GM21737 (cell line): Measurements from ENCODE around the gene TMEM18.
"Not testable (repeated sequence)": the region's sequence is repeated elsewhere in the genome, so short reads cannot be mapped to it uniquely, and the experiment has no call there.

Source experiments
- ATAC-seq: cut with Tn5 transposase; IDR thresholded peaks from one replicate; pipeline ENCODE4 v1.9.1; 2021; ENCODE audit warnings: mild to moderate bottlenecking, moderate library complexity; ENCODE audit not compliant: unreplicated experiment

Gene TMEM18

GRCh38 chr2:677056-677958 lies at the start of gene TMEM18:
Gene TMEM18, minus strand, starts transcription at chr2:677406. Its CDS starts 61 bp downstream, at chr2:677345.
- ATAC-seq: peak; percentile 48

- peak; percentile 75 for ATAC-seq
Measured at GRCh38 chr2:726169-726568, 49.0 kb upstream of the TMEM18 start.

GRCh38 chr2:725468-725867 lies 48.3 kb upstream of the TMEM18 start:
- no peak for ATAC-seq

GRCh38 chr2:723761-724160 lies 46.6 kb upstream of the TMEM18 start:
- ATAC-seq: no peak

GRCh38 chr2:720842-721241 lies 43.6 kb upstream of the TMEM18 start:
- no peak for ATAC-seq

- no peak for ATAC-seq
Measured at GRCh38 chr2:719734-720133, 42.5 kb upstream of the TMEM18 start.

- ATAC-seq: no peak
Measured at GRCh38 chr2:719191-719590, 42.0 kb upstream of the TMEM18 start.

- ATAC-seq: no peak
Measured at GRCh38 chr2:717661-718060, 40.5 kb upstream of the TMEM18 start.

GRCh38 chr2:715854-716560 lies 38.8 kb upstream of the TMEM18 start:
- no peak for ATAC-seq

GRCh38 chr2:715038-715437 lies 37.8 kb upstream of the TMEM18 start:
- ATAC-seq: no peak

GRCh38 chr2:714005-714741 lies 37.0 kb upstream of the TMEM18 start:
- peak; percentile 96 for ATAC-seq

- no peak for ATAC-seq
Measured at GRCh38 chr2:710867-711665, 33.9 kb upstream of the TMEM18 start.

- no peak for ATAC-seq
Measured at GRCh38 chr2:709138-709765, 32.0 kb upstream of the TMEM18 start.

GRCh38 chr2:708667-709066 lies 31.5 kb upstream of the TMEM18 start:
- ATAC-seq: no peak

- ATAC-seq: peak; percentile 94
Measured at GRCh38 chr2:705971-706511, 28.8 kb upstream of the TMEM18 start.

GRCh38 chr2:702765-703164 lies 25.6 kb upstream of the TMEM18 start:
- ATAC-seq: not testable (repeated sequence)

GRCh38 chr2:696999-697627 lies 19.9 kb upstream of the TMEM18 start:
- ATAC-seq: no peak

GRCh38 chr2:696463-696862 lies 19.3 kb upstream of the TMEM18 start:
- ATAC-seq: peak; percentile 99

- no peak for ATAC-seq
Measured at GRCh38 chr2:694906-695510, 17.8 kb upstream of the TMEM18 start.
